Myocyte (in vitro differentiated cells): ENCODE data around the gene PTPRF. TPM values are rescaled to one million over a fixed set of nuclear protein-coding genes. Genes with fewer than 3 reads are reported as not detected.
"Not testable (repeated sequence)": the region's sequence is repeated elsewhere in the genome, so short reads cannot be mapped to it uniquely, and the experiment has no call there.

Source experiments
- DNase-seq: peaks from one replicate; pipeline ENCODE4 v3.0.0-alpha.2; 2012; ENCODE audit warnings: low read depth
- total RNA-seq: library from RNA; depleted of rRNA; stranded (reverse); fragments of >200 nt; gene quantifications from 2 replicates; pipeline ENCODE4 v1.2.3, GENCODE V29; 2014

The PTPRF gene
- total RNA-seq, 1 donor from 2014 or later: 7.8 TPM

DNA sequence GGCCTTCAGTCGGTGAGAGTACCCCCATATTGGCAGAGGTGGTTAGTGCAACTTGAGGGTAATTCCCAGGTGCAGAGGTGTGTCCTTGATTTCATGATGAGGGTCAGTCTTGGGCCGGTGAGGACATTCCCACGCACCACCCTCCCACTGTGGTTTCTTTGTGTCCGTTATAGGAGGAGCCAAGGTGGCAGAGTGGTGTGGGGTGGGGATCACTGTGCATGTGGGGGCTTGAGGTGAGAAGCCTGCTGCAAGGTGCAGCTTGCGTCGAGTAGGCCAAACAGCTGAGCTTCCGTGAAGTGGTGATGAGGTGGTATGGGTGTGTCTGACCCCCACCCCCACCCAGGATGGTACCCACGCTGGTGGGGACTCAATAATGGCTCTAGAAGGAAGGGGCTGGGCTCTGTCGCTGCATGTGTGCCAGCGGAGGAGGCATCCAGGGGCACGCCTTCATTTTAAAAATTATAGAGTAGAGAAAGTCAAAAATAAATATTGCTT is 6.2 kb downstream of the PTPRF start:
- DNase-seq: no peak

DNA sequence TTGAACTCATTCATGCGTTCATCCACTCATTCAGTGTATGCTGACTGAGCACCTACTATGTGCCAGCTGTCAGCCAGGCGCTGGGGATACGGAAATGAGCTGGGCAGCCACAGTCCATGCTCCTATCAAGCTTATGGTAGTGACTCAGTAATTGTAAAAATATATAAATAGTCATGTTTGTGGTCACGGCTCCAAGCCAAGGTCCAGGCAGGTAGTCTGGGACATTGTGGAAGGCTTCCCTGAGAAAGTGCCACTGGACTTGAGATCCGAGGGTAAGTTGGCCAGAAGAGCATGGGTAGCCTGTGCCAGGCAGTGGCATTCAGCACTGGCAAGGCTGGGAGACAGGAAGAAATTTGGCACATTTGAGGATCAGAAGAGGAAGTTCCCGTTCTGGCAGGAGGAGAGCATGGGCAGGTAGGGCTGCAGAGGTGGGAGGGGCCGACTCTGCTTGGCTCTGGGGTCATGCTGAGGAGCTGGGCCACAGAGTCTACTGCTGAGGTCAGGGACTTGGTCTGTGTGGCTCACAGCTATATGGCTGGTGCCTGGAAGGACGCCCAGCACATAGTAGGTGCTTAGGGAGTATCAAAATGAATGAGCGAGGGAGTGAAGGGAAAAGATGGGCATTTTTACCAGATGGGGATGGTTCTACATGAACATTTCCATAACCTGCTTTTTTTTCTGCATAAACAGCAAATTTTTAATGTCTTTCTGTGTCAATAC is 6.9 kb downstream of the PTPRF start:
- no peak for DNase-seq

GRCh38 chr1:43538143-43538487 is 7.4 kb downstream of the PTPRF start:
- no peak for DNase-seq

GRCh38 chr1:43538969-43539368 is 8.3 kb downstream of the PTPRF start:
- no peak for DNase-seq

DNA sequence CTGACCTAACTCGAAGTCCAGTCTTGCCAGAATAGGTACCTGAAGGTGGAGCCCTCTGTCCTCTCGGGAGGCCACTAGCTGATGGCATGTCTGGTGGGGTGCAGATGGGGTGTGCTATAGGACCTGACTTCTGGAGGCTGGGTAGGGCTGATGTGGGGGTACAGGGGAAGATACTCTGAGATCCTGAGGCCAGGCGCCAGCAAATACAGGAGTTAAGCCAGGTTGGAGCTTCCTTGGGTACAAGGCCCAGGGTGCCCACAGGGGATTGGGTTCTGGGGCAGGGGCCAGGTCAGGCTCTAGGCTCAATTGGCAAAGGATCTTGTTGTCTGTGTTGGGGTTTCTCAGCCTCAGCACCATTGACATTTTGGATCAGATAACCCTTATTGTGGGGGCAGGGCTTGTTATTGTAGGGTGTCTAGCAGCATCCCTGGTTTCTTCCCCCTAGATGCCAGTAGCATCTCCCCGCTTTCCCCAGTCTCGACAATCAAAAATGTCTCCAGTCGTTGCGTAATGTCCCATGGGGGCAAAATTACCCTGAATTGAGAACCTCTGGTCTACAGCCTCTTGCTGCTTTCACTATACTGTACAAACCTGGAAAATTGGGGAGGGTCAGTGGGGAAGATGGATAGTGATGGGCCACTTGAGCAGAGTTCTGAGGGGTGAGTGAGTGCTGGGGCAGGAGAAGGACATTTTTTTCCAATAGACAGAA is 9.2 kb downstream of the PTPRF start:
- DNase-seq: no peak

GRCh38 chr1:43540653-43541071 is 10.0 kb downstream of the PTPRF start:
- DNase-seq: no peak

DNA sequence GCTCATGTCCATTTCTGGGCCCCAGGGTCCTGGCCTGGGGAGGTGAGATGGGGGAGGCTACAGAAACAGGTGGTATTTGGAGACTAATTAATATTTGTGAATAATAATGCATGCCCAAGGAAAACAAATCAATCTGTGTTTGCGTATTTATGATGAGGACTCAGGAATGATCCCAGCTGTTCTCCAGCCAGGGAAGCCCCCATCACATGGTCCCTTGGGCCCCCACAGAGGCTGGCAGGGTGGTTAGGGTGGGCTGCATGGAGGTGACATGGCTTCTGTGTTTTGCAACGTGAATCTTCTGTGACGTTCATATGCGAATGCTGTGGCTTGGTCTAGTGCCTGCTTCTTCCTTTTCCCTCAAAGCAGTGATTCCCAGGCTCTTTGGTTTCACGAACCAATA is 10.5 kb downstream of the PTPRF start:
- DNase-seq: no peak

DNA sequence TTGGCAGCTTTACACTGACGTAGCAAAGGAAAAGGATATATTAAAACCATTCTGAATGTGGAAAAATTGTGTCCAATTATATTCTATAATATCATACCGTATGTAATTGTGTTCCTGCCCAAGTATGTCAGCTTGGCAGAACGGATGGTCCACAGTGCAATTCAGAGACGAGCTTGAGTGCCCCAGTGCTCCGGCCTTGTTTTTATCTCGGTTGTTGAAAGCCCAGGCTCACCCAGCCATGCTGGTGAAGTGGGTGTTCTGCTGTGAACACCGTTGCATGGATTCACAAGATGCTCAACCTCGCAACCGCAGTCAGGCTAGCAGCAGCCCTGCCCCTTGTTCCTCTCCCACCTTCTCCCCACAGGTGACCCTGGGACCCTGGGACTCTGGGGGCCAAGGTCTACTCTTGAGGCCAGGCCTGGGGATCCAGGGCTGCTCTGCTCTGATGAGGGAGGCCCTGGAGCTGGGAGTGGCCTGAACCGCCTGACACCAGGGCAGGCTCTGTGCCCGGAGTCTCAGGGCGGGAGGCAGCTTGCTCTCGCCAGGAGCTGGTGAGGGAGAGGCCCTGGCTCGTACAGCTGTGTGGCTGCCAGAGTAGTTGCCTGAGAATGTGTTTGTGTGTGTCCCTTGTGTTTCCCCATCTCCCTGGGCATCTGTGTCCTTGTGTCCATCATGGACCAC is 11.2 kb downstream of the PTPRF start:
- no peak for DNase-seq

DNA sequence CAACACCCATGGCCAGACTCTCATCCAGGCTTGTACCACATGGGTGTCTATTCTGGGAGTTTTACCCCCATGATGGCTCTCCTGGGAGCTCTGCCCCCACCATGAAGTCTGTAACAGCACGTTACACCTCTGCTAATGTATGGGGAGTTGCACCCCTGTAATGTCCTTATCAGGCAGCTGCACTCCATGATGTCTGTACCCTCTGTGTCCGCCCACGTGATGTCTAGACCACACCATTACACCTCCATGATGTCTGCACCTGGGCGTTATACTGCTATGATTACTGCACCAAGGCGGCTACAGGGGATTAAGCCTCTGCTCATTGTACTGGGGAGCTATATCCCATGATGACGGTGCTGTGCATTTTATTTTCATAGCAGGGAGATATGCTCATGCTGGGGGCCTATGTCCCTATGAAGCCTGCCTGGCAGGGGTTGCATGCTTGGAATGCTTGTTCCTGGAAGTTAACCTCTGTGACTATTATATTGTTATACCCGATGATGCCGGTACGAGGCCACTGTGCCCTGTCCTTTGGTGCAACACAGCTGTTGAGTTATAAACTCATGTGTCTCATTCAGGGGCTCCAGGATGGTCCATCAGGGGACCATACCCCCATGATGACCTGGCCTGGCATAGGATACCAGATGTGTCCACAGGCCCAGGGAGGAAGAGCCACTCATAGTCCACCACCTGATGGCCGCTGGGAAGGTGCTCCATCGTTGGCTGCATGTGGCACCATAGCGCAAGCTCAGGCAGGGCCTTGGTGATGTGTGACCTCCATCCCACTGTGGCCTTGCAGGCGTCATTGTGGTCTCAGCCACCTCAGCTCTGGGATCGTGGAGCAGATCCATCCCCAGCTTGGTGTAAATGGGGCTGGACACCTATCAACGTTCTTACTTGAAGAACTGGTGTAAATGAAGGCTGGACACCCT is 12.1 kb downstream of the PTPRF start:
- DNase-seq: no peak

- no peak for DNase-seq
Observed at GRCh38 chr1:43543567-43543966, 12.9 kb downstream of the PTPRF start.

DNA sequence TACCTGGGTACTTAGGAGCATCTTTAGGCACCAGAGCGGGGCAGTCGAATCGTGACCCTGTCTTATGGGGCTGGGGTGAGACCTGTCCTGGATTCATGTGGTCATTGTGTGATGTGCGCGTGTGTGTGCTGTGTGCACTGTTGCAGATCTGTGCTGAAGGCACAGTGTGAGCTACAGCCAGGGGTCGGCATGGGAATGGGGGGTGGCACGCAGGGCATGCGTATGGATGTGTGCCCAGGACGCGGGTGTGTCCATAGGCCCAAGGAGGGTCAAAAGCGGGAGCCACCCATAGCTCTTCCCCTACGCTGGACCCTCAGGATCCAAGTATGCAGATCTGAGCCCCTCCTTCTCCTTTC is 14.6 kb downstream of the PTPRF start:
- DNase-seq: no peak

DNA sequence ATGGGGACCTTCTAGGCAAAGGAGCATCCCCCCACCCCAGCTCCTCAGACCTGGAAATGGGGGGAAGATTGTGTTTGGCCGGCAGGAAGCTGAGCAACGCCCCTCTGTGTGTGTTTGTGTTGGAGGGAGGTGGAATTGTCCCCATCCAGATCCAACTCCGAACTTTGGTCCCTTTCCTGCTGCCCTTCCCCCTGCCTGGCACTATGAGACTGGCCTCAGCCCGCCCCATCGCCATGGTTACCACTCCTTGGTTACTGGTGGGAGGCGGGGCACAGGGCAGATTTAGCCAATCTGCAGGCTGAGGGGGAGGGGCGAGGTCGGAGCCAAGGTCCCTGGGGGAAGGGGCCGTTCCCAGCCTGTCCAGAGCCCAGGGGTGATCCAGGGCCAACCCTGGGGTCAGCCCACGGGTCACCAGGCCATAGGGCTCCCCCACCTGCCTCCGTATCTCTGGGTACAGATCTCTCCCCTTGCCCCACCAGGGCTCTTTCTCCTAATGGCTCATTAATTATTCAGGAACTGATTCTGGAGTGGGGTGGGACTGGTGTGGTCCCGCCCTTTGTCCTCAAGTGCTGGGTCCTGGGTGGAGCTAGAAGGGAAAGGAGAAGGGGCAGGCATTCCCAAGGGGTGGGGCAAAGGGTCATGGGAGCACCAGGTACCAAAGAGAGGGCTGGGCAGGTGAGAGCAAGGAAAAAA is 15.2 kb downstream of the PTPRF start:
- no peak for DNase-seq

- DNase-seq: no peak
Observed at GRCh38 chr1:43546388-43547100, 15.9 kb downstream of the PTPRF start.

DNA sequence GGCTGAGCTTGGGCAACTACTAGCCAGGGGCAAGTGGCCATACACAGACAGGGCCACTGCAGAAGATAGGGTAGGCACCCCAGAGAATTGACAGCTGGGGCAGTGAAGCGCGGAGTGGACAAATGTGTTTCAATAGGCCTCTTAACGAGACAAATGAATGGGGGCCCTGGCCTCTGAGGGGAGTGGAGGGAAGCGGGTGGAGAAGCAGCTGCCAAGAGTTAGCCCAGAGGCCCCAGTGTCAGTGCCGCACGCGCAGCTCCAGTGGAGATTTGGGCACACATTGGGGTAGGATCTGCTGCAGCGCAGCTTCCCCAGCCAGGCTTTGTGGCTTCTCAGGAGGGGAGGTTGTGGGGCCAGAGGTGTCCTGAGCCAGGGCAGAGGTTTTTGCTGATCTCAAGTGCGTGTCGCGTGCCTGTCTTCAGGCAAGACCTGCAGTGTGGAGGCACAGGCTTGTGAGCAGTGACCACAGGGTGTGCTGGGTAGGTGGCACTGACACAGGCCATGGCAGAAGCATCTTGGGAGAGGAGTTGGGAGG is 16.9 kb downstream of the PTPRF start:
- no peak for DNase-seq

DNA sequence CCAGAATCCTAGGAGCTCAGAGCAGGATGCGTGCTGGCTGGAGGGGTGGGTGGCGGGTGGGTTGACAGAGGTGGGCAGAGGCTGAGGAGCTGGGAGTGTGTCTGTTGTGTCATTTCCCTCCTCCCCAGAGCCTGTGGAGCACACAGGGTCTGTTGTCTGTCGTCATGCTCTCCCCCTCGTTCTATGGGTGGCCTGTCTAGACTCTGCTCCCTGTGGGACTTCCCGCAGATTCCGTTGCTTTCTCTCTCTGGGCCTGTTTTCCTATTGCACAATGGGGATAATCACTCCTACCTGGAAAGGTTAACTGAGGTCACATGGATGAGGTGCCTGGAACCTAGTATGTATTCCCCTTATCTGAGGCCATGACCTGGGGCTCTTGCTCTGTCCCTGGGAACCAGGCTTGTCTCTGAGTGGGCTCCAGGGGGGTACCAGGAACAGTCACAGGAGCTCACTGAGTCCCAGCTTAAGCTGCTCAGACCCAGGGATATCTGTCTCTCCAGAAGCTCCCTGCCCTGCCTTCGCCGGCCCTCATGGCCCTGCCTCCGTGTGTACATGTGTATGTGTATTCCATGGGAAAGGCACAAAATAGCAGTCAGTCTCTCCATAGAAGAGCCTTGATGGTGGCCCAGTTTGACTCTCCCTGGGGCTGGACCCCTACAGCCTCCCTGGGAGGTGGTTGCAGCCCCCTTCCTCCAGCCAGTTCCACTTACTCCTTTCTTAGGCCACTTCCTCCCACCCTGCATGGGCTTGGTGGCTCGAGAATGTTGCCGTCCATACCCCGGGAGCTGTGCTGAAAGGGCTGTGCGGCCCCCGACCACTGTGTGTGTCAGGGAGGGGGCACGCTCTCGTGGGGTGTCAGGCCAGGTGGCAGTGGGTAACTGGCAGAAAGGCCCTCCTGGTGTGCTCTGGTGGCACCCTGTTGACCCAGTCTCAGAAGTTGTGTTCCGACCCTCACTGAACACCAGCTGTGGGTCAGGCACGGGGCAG is 17.9 kb downstream of the PTPRF start:
- DNase-seq: no peak

- DNase-seq: not testable (repeated sequence)
Observed at GRCh38 chr1:43549394-43549793, 18.7 kb downstream of the PTPRF start.

DNA sequence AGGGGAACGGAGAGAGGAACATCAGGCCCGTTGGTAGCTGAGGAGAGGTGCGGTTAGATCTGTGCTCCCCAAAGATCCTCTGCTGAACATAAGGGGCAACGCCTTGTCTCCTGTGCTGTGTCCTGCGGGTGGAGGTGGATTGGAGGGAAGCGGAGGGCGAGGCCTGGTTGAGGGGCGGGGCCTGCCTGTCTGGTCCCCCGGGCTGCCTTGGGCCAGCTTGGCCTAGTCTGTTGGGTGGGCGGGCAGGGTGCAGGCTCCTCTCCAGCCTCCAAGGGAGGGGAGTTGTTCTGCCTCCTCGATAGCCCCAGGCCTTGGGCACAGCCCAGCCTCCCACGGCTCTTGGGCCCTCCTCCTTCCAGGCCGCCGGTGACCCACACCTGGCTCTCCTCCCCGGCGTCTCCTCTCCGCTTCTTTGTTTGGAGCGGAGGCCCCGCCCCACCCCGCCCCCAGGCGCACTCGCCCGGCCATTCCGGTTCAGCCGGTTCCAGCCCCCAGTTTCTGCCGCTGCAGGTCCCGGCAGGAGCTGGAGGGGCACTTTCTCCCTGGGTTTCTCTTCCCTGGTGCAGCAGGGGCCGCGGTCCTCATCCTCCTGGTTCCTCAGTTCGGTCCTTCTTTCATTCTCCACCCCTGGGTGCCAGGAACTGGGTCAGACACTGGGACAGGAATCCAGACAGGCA is 19.4 kb downstream of the PTPRF start:
- DNase-seq: no peak
